H9 (cell line): ENCODE results near the gene TCF7L1. TPM values are rescaled to one million over a fixed set of nuclear protein-coding genes. Genes with fewer than 3 reads are reported as not detected.

Experiments
- DNase-seq: peaks from one replicate; pipeline ENCODE4 v3.0.0-alpha.2; 2017
- H2AFZ ChIP-seq: one replicate; pipeline ENCODE4 v1.6.1; 2013; ENCODE audit warnings: mild to moderate bottlenecking, low read length, control low read depth, moderate library complexity
- H2AK5ac ChIP-seq: 2 replicates; pipeline ENCODE4 v1.6.1; 2013; ENCODE audit warnings: low read length, control low read depth, mixed read lengths; ENCODE audit not compliant: insufficient read length
- H2BK120ac ChIP-seq: one replicate; pipeline ENCODE4 v1.6.1; 2013; ENCODE audit warnings: low read depth, mild to moderate bottlenecking, low read length, control low read depth, inconsistent platforms; ENCODE audit not compliant: poor library complexity, severe bottlenecking
- H2BK12ac ChIP-seq: 2 replicates; pipeline ENCODE4 v1.6.1; 2013; ENCODE audit warnings: low read length, control low read depth, mixed read lengths, low read depth; ENCODE audit not compliant: insufficient read length
- H2BK15ac ChIP-seq: 2 replicates; pipeline ENCODE4 v1.6.1; 2013; ENCODE audit warnings: low read depth, low read length, control low read depth
- H2BK20ac ChIP-seq: one replicate; pipeline ENCODE4 v1.6.1; 2013; ENCODE audit warnings: low read depth, mild to moderate bottlenecking, low read length, control low read depth, inconsistent platforms; ENCODE audit not compliant: poor library complexity, severe bottlenecking
- H2BK5ac ChIP-seq: 2 replicates; pipeline ENCODE4 v1.6.1; 2013; ENCODE audit warnings: low read length, control low read depth, mixed read lengths; ENCODE audit not compliant: insufficient read length
- H3K14ac ChIP-seq: 2 replicates; pipeline ENCODE4 v1.6.1; 2013; ENCODE audit warnings: low read length, control low read depth; ENCODE audit not compliant: insufficient read depth
- H3K18ac ChIP-seq: 2 replicates; pipeline ENCODE4 v1.6.1; 2013; ENCODE audit warnings: low read depth, mild to moderate bottlenecking, mixed read lengths, low read length, control low read depth; ENCODE audit not compliant: insufficient read length
- H3K23ac ChIP-seq: 2 replicates; pipeline ENCODE4 v1.6.1; 2013; ENCODE audit warnings: low read length, control low read depth, mixed read lengths, low read depth; ENCODE audit not compliant: insufficient read length
- H3K23me2 ChIP-seq: 2 replicates; pipeline ENCODE4 v1.6.1; 2013; ENCODE audit warnings: low read depth, mild to moderate bottlenecking, mixed read lengths, low read length, control low read depth; ENCODE audit not compliant: insufficient read length, poor library complexity, severe bottlenecking
- H3K27ac ChIP-seq: 2 replicates; pipeline ENCODE4 v1.5.1; 2013; ENCODE audit warnings: low read length, control low read depth, mixed read lengths, low read depth; ENCODE audit not compliant: insufficient read length
- H3K27me3 ChIP-seq: 2 replicates; pipeline ENCODE4 v1.6.1; 2013; ENCODE audit warnings: low read length, control low read depth, inconsistent platforms; ENCODE audit not compliant: insufficient read depth
- H3K4ac ChIP-seq: 2 replicates; pipeline ENCODE4 v1.6.1; 2013; ENCODE audit warnings: low read depth, mild to moderate bottlenecking, control low read depth, inconsistent platforms, low read length, moderate library complexity
- H3K4me1 ChIP-seq: 2 replicates; pipeline ENCODE4 v1.6.1; 2013; ENCODE audit warnings: low read length, control low read depth, inconsistent platforms; ENCODE audit not compliant: insufficient read depth
- H3K4me2 ChIP-seq: 2 replicates; pipeline ENCODE4 v1.6.1; 2013; ENCODE audit warnings: low read length, control low read depth, mixed read lengths; ENCODE audit not compliant: insufficient read length, insufficient read depth
- H3K56ac ChIP-seq: 2 replicates; pipeline ENCODE4 v1.6.1; 2013; ENCODE audit warnings: low read depth, mild to moderate bottlenecking, mixed read lengths, low read length, control low read depth; ENCODE audit not compliant: insufficient read length
- H3K79me1 ChIP-seq: 2 replicates; pipeline ENCODE4 v1.6.1; 2013; ENCODE audit warnings: low read depth, mild to moderate bottlenecking, moderate library complexity, low read length, control low read depth, inconsistent platforms; ENCODE audit not compliant: insufficient read depth, poor library complexity, severe bottlenecking
- H3K79me2 ChIP-seq: 2 replicates; pipeline ENCODE4 v1.6.1; 2013; ENCODE audit warnings: low read length, control low read depth, inconsistent platforms; ENCODE audit not compliant: insufficient read depth
- H3K9ac ChIP-seq: 2 replicates; pipeline ENCODE4 v1.6.1; 2013; ENCODE audit warnings: low read length, control low read depth, mixed read lengths; ENCODE audit not compliant: insufficient read length; ENCODE audit errors: extremely low read depth
- H3K9me3 ChIP-seq: one replicate; pipeline ENCODE4 v1.6.1; 2013; ENCODE audit warnings: low read depth, low read length, inconsistent platforms; ENCODE audit not compliant: control insufficient read depth
- H3T11ph ChIP-seq: one replicate; pipeline ENCODE4 v1.6.1; 2013; ENCODE audit warnings: mild to moderate bottlenecking, low read length, control low read depth, inconsistent platforms
- H4K20me1 ChIP-seq: one replicate; pipeline ENCODE4 v1.6.1; 2013; ENCODE audit not compliant: control insufficient read depth, insufficient read length, insufficient read depth
- H4K5ac ChIP-seq: 2 replicates; pipeline ENCODE4 v1.6.1; 2013; ENCODE audit warnings: low read depth, mild to moderate bottlenecking, mixed read lengths, low read length, control low read depth; ENCODE audit not compliant: insufficient read length
- H4K8ac ChIP-seq: replicated peaks from 2 replicates; pipeline ENCODE4 v1.6.1; 2013; ENCODE audit warnings: low read length, control low read depth, mixed read lengths, low read depth; ENCODE audit not compliant: insufficient read length
- H4K91ac ChIP-seq: 2 replicates; pipeline ENCODE4 v1.6.1; 2013; ENCODE audit warnings: low read depth, mild to moderate bottlenecking, moderate library complexity, mixed read lengths, low read length, control low read depth; ENCODE audit not compliant: insufficient read length
- H3K27ac Mint-ChIP-seq, 3 experiments: 2 replicates in 2 of 3; 3 replicates in 1 of 3; pipeline ENCODE4 v1.8.0; 2020 to 2021; ENCODE audit warnings: mixed read lengths in 3 of 3, mild to moderate bottlenecking in 1 of 3, moderate library complexity in 1 of 3
- H3K27me3 Mint-ChIP-seq: 2 replicates; pipeline ENCODE4 v1.8.0; 2021; ENCODE audit warnings: low read depth, mild to moderate bottlenecking, moderate library complexity, mixed read lengths
- H3K36me3 Mint-ChIP-seq, 3 experiments: 2 replicates in 2 of 3; 3 replicates in 1 of 3; pipeline ENCODE4 v1.8.0; 2020 to 2021; ENCODE audit warnings: low read depth in 3 of 3, mixed read lengths in 3 of 3; ENCODE audit not compliant: insufficient read depth in 1 of 3
- H3K4me1 Mint-ChIP-seq, 2 experiments: 2 replicates each; pipeline ENCODE4 v1.8.0; 2020; ENCODE audit warnings: mixed read lengths in 2 of 2
- H3K4me3 Mint-ChIP-seq, 2 experiments: 2 replicates in 1 of 2; 3 replicates in 1 of 2; pipeline ENCODE4 v1.8.0; 2020 to 2021; ENCODE audit warnings: mild to moderate bottlenecking in 2 of 2, mixed read lengths in 2 of 2, moderate library complexity in 1 of 2
- H3K9me3 Mint-ChIP-seq, 2 experiments: 2 replicates in 1 of 2; 3 replicates in 1 of 2; pipeline ENCODE4 v1.8.0; 2020; ENCODE audit warnings: mild to moderate bottlenecking in 2 of 2, mixed read lengths in 2 of 2, moderate library complexity in 1 of 2
- CTCF ChIP-seq: fragments of 200-600 bp; sonication (generic); conservative IDR thresholded peaks from 3 replicates; pipeline ENCODE4 v1.8.0; 2021; ENCODE audit warnings: antibody characterized with exemption, mild to moderate bottlenecking
- WGBS: extraction: QIAGEN DNeasy Blood & Tissue Kit; methylation state at CpG from one replicate; pipeline ENCODE4 v1.1.7; 2013; ENCODE audit warnings: missing lambda C conversion rate, low lambda C conversion rate, mixed read lengths; ENCODE audit not compliant: insufficient read length; ENCODE audit errors: extremely low coverage; 5-methylcytosine and 5-hydroxymethylcytosine counted together
- total RNA-seq: library from RNA; stranded (reverse); gene quantifications from 2 replicates; pipeline ENCODE4 v1.2.1, GENCODE V29; 2021

The TCF7L1 gene
- total RNA-seq, 1 experiment from 2014 or later, result 112 TPM

DNA sequence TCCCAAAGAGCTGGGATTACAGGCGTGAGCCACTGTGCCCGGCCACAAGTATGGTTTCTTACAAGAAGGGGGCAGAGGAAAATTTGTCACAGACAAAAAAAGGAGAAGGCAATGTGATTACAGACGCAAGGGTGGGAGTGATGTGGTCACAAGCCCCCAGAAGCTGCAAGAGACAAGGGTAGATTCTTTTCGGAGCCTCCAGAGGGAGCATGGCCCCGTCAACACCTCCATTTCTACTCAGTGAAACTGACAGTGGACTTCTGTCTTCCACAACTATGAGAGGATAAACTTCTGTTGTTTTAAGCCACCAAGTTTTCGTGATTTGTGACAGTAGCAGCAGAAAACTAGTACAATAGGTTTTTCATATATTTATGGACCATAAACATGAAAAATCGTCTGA lies 2.1 kb upstream of the TCF7L1 start:
- Histone ChIP-seq H2BK12ac (no peak overlapping the region), H3K79me2 (peaks cover 8% of the 10 kb centered on the region; the same call in 1 of the 2 replicates), H2AK5ac (no peak overlapping the region), H2BK20ac (no peak overlapping the region), H2BK120ac (no peak overlapping the region), H3K56ac (no peak overlapping the region), H4K5ac (no peak overlapping the region), H3T11ph (no peak overlapping the region), H3K23me2 (peaks cover 4% of the 10 kb centered on the region), H4K91ac (no peak overlapping the region), H3K23ac (no peak overlapping the region), H3K14ac (no peak overlapping the region), H2BK5ac (no peak overlapping the region), H3K27me3 (no peaks in the 10 kb centered on the region), H4K20me1 (no peaks in the 10 kb centered on the region), H3K18ac (no peak overlapping the region), H3K4me1 (0 out of 2 replicates have a peak, but pooled peaks cover 3% of the 10 kb centered on the region), H3K4me2 (no peak overlapping the region), H4K8ac (no peak overlapping the region), H3K9me3 (no peaks in the 10 kb centered on the region), H3K4ac (no peak overlapping the region), H3K9ac (no peak overlapping the region), H2BK15ac (no peak overlapping the region), H2AFZ (no peak overlapping the region), H3K79me1 (no peaks in the 10 kb centered on the region), H3K27ac (no peak overlapping the region)
- Mint-ChIP-seq H3K27me3 (peaks cover 14% of the 10 kb centered on the region), H3K27ac (no peak overlapping the region), H3K4me1 (peaks cover 18 to 27% of the 10 kb centered on the region in 2 experiments), H3K9me3 (no peaks in the 10 kb centered on the region; a peak in 1 of 5 replicates), H3K4me3 (peak overlapping the region in 1 of 2 experiments; percentile 17; a peak in 2 of 5 replicates), H3K36me3 (peaks cover 6 to 7% (median 7%) of the 10 kb centered on the region in 3 experiments; a peak in 5 of 7 replicates)
- TF ChIP-seq CTCF, result peak; percentile 69
- DNase-seq, result peak; percentile 48
- no CpG with 5 or more reads among the region's 7 CpGs for WGBS
